HEK293 (cell line): ENCODE data around the gene POLD1.

Source experiments
- CTCF ChIA-PET: fragments of 350-600 bp; formaldehyde crosslinking; extraction: SDS; loops from one replicate; lab custom pipeline; 2021; ENCODE audit warnings: antibody characterized with exemption; lab: Yijun Ruan, JAX
- POLR2A ChIA-PET: fragments of 300-600 bp; formaldehyde crosslinking; extraction: SDS; loops from one replicate; lab custom pipeline; 2020; ENCODE audit warnings: antibody characterized with exemption, inconsistent platforms; lab: Yijun Ruan, JAX
- H3K27ac ChIP-seq: fragments of 200-500 bp; sonication (Bioruptor generic); 2 replicates; pipeline ENCODE4 v1.5.1; 2014; ENCODE audit warnings: low read depth, low read length, control low read depth, inconsistent platforms; ENCODE audit errors: extremely low read depth
- H3K36me3 ChIP-seq, 2 experiments: fragments of 200-500 bp in 1 of 2; sonication (Bioruptor generic) in 1 of 2; 1 replicate in 1 of 2; 2 replicates in 1 of 2; pipeline ENCODE4 v1.5.1; 2014 to 2017; ENCODE audit warnings: inconsistent platforms in 2 of 2, low read length in 2 of 2; ENCODE audit not compliant: control insufficient read depth in 2 of 2, insufficient read depth in 1 of 2
- H3K4me1 ChIP-seq: fragments of 200-500 bp; sonication (Bioruptor generic); 2 replicates; pipeline ENCODE4 v1.5.1; 2014; ENCODE audit warnings: mild to moderate bottlenecking, low read length, inconsistent platforms; ENCODE audit not compliant: control insufficient read depth, insufficient read depth
- H3K4me3 ChIP-seq: 2 replicates; pipeline ENCODE4 v1.5.1; 2011; ENCODE audit warnings: low read depth, mild to moderate bottlenecking, control low read depth, low read length, moderate library complexity
- H3K9me3 ChIP-seq: fragments of 200-500 bp; sonication (Bioruptor generic); 2 replicates; pipeline ENCODE4 v1.5.1; 2014; ENCODE audit warnings: low read depth, low read length, inconsistent platforms; ENCODE audit not compliant: control insufficient read depth, insufficient read depth
- EGR2 ChIP-seq: fragments of 450-650 bp; formaldehyde crosslinking; IDR thresholded peaks from 2 replicates; pipeline ENCODE4 v1.5.1; 2016; ENCODE audit warnings: low read depth, missing biosample characterization, missing genetic modification characterization
- FEZF1 ChIP-seq: fragments of 450-650 bp; formaldehyde crosslinking; IDR thresholded peaks from 2 replicates; pipeline ENCODE4 v1.5.1; 2016; ENCODE audit warnings: missing biosample characterization, missing genetic modification characterization
- GFI1B ChIP-seq: fragments of 450-650 bp; formaldehyde crosslinking; IDR thresholded peaks from 2 replicates; pipeline ENCODE4 v1.5.1; 2016; ENCODE audit warnings: missing biosample characterization, missing genetic modification characterization
- GLIS1 ChIP-seq: fragments of 450-650 bp; formaldehyde crosslinking; IDR thresholded peaks from 2 replicates; pipeline ENCODE4 v1.5.1; 2016; ENCODE audit warnings: missing biosample characterization, missing genetic modification characterization
- GLIS2 ChIP-seq: fragments of 450-650 bp; formaldehyde crosslinking; IDR thresholded peaks from 2 replicates; pipeline ENCODE4 v1.5.1; 2016; ENCODE audit warnings: missing biosample characterization, missing genetic modification characterization
- HOXD13 ChIP-seq: sonication (generic); formaldehyde crosslinking; IDR thresholded peaks from 2 replicates; pipeline ENCODE4 v1.8.0; 2022; ENCODE audit warnings: missing genetic modification reagents, borderline replicate concordance
- KLF1 ChIP-seq: fragments of 450-650 bp; formaldehyde crosslinking; IDR thresholded peaks from 2 replicates; pipeline ENCODE4 v1.5.1; 2016; ENCODE audit warnings: missing biosample characterization, missing genetic modification characterization
- KLF17 ChIP-seq: fragments of 450-650 bp; formaldehyde crosslinking; IDR thresholded peaks from 2 replicates; pipeline ENCODE4 v1.5.1; 2016; ENCODE audit warnings: missing biosample characterization, missing genetic modification characterization
- KLF9 ChIP-seq: fragments of 450-650 bp; formaldehyde crosslinking; IDR thresholded peaks from 2 replicates; pipeline ENCODE4 v1.5.1; 2016; ENCODE audit warnings: missing biosample characterization, missing genetic modification characterization, low read depth
- PBX3 ChIP-seq: sonication (generic); formaldehyde crosslinking; IDR thresholded peaks from 2 replicates; pipeline ENCODE4 v1.8.1; 2022; ENCODE audit warnings: mild to moderate bottlenecking, moderate library complexity, missing genetic modification reagents
- SP2 ChIP-seq: fragments of 450-650 bp; formaldehyde crosslinking; IDR thresholded peaks from 2 replicates; pipeline ENCODE4 v1.5.1; 2016; ENCODE audit warnings: missing biosample characterization, missing genetic modification characterization
- ZBTB11 ChIP-seq: fragments of 450-650 bp; formaldehyde crosslinking; conservative IDR thresholded peaks from 2 replicates; pipeline ENCODE4 v1.5.1; 2016; ENCODE audit warnings: low read depth, missing biosample characterization, missing genetic modification characterization
- ZBTB17 ChIP-seq: fragments of 450-650 bp; formaldehyde crosslinking; IDR thresholded peaks from 2 replicates; pipeline ENCODE4 v1.5.1; 2016; ENCODE audit warnings: missing biosample characterization, missing genetic modification characterization
- ZFHX2 ChIP-seq: fragments of 450-650 bp; formaldehyde crosslinking; conservative IDR thresholded peaks from 2 replicates; pipeline ENCODE4 v1.5.1; 2016; ENCODE audit warnings: missing biosample characterization, missing genetic modification characterization
- ZNF10 ChIP-seq: fragments of 450-650 bp; formaldehyde crosslinking; IDR thresholded peaks from 2 replicates; pipeline ENCODE4 v1.5.1; 2017; ENCODE audit warnings: missing biosample characterization, missing genetic modification characterization
- ZNF2 ChIP-seq: fragments of 450-650 bp; formaldehyde crosslinking; IDR thresholded peaks from 2 replicates; pipeline ENCODE4 v1.5.1; 2016; ENCODE audit warnings: missing biosample characterization, missing genetic modification characterization
- ZNF266 ChIP-seq: fragments of 450-650 bp; formaldehyde crosslinking; IDR thresholded peaks from 2 replicates; pipeline ENCODE4 v1.5.1; 2016; ENCODE audit warnings: missing biosample characterization, missing genetic modification characterization, low read depth
- ZNF324 ChIP-seq: fragments of 450-650 bp; formaldehyde crosslinking; IDR thresholded peaks from 2 replicates; pipeline ENCODE4 v1.5.1; 2016; ENCODE audit warnings: missing biosample characterization, missing genetic modification characterization
- ZNF335 ChIP-seq: fragments of 450-650 bp; formaldehyde crosslinking; conservative IDR thresholded peaks from 2 replicates; pipeline ENCODE4 v1.5.1; 2016; ENCODE audit warnings: missing biosample characterization, missing genetic modification characterization
- ZNF350 ChIP-seq: fragments of 450-650 bp; formaldehyde crosslinking; IDR thresholded peaks from 2 replicates; pipeline ENCODE4 v1.5.0; 2017; ENCODE audit warnings: missing biosample characterization, mild to moderate bottlenecking, missing genetic modification characterization
- ZNF354C ChIP-seq: fragments of 450-650 bp; formaldehyde crosslinking; IDR thresholded peaks from 2 replicates; pipeline ENCODE4 v1.5.1; 2016; ENCODE audit warnings: missing biosample characterization, missing genetic modification characterization, low read depth, borderline replicate concordance
- ZNF362 ChIP-seq: fragments of 450-650 bp; formaldehyde crosslinking; IDR thresholded peaks from 2 replicates; pipeline ENCODE4 v1.5.1; 2016; ENCODE audit warnings: missing biosample characterization, missing genetic modification characterization
- ZNF391 ChIP-seq: fragments of 450-650 bp; formaldehyde crosslinking; IDR thresholded peaks from 2 replicates; pipeline ENCODE4 v1.5.1; 2016; ENCODE audit warnings: low read depth, missing biosample characterization, missing genetic modification characterization, borderline replicate concordance
- ZNF48 ChIP-seq: fragments of 450-650 bp; formaldehyde crosslinking; IDR thresholded peaks from 2 replicates; pipeline ENCODE4 v1.5.1; 2016; ENCODE audit warnings: missing biosample characterization, missing genetic modification characterization
- ZNF501 ChIP-seq: fragments of 450-650 bp; formaldehyde crosslinking; IDR thresholded peaks from 2 replicates; pipeline ENCODE4 v1.5.1; 2016; ENCODE audit warnings: missing biosample characterization, missing genetic modification characterization
- ZNF621 ChIP-seq: fragments of 450-650 bp; formaldehyde crosslinking; IDR thresholded peaks from 2 replicates; pipeline ENCODE4 v1.5.1; 2017; ENCODE audit warnings: missing biosample characterization, missing genetic modification characterization
- ZNF629 ChIP-seq: fragments of 450-650 bp; formaldehyde crosslinking; IDR thresholded peaks from 2 replicates; pipeline ENCODE4 v1.5.1; 2017; ENCODE audit warnings: missing biosample characterization, missing genetic modification characterization
- ZNF785 ChIP-seq: fragments of 450-650 bp; formaldehyde crosslinking; IDR thresholded peaks from 2 replicates; pipeline ENCODE4 v1.5.1; 2016; ENCODE audit warnings: missing biosample characterization, missing genetic modification characterization
- ZSCAN30 ChIP-seq: fragments of 450-650 bp; IDR thresholded peaks from 2 replicates; pipeline ENCODE4 v1.5.1; 2018; ENCODE audit warnings: missing biosample characterization, mild to moderate bottlenecking, missing genetic modification characterization, moderate library complexity
- ZXDB ChIP-seq: fragments of 450-650 bp; formaldehyde crosslinking; IDR thresholded peaks from 2 replicates; pipeline ENCODE4 v1.5.1; 2016; ENCODE audit warnings: missing biosample characterization, missing genetic modification characterization

POLD1 gene

DNA sequence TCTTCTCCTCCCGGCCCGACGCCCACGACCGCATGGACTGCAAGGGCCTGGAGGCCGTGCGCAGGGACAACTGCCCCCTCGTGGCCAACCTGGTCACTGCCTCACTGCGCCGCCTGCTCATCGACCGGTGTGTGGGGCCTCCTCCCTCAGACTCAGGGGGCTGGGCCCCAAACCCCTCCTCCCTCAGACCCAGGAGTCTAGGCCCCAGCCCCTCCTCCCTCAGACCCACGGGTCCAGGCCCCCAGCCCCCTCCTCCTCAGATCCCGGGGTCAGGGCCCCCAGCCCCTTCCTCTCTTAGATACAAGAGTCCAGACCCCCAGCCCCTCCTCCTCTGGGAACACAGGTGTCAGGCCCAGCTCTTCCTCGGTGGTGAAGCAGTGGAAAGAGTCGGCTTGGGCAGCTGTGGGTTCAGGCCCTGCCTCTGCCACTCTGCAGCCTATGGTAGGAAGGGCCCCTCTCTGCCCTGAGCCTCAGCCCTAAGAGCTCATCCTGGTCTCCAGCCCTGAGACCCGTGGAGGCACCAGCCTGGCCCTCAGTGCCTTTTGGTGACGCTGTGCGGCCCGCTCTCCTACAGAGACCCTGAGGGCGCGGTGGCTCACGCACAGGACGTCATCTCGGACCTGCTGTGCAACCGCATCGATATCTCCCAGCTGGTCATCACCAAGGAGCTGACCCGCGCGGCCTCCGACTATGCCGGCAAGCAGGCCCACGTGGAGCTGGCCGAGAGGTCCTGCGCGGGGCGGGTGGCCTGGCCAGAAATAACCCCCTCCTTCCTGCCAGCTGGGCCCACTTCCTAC, 30.9 kb downstream of the POLD1 start (continued):
- TF ChIP-seq PBX3 (CRISPR knock-in tag) = 0 out of 2 replicates have a peak, but pooled peaks have one; percentile 37
- TF ChIP-seq ZNF266 = no peak
- peak; percentile 89 for TF ChIP-seq ZXDB
- peak; percentile 51; the same call in 1 of the 2 replicates for TF ChIP-seq ZSCAN30 (tag by site-specific recombination)
- TF ChIP-seq ZNF350 (tag by site-specific recombination) = no peak
- TF ChIP-seq ZNF324 (tag by site-specific recombination) = 0 out of 2 replicates have a peak, but pooled peaks have one; percentile 35
- TF ChIP-seq KLF17 (tag by site-specific recombination) = no peak
- TF ChIP-seq ZNF335 (tag by site-specific recombination) = no peak
- TF ChIP-seq ZNF629 (tag by site-specific recombination) = peak; percentile 33; the same call in 1 of the 2 replicates
- 0 out of 2 replicates have a peak, but pooled peaks have one; percentile 38 for TF ChIP-seq ZNF785 (tag by site-specific recombination)
- no peak for TF ChIP-seq ZNF10 (tag by site-specific recombination)
- no peak for TF ChIP-seq HOXD13 (CRISPR knock-in tag)
- TF ChIP-seq ZNF501 (tag by site-specific recombination) = 0 out of 2 replicates have a peak, but pooled peaks have one; percentile 21
- TF ChIP-seq ZNF621 (tag by site-specific recombination) = no peak
- peak; percentile 28; the same call in 1 of the 2 replicates for TF ChIP-seq ZNF391 (tag by site-specific recombination)
- TF ChIP-seq ZNF362 = no peak
- 0 out of 2 replicates have a peak, but pooled peaks have one; percentile 39 for TF ChIP-seq ZBTB17 (tag by site-specific recombination)
- no peak for TF ChIP-seq ZNF354C (tag by site-specific recombination)
- TF ChIP-seq ZNF48 = no peak
- TF ChIP-seq ZNF2 (tag by site-specific recombination) = 0 out of 2 replicates have a peak, but pooled peaks have one; percentile 70

GRCh38 chr19:50415661-50416033, 31.5 kb downstream of the POLD1 start:
- no peak overlapping the region for H3K4me3 ChIP-seq
- POLR2A ChIA-PET = interaction anchor here (1.1 kb wide), 1 partner anchor 31 kb away, joined by 4 read pairs; the partner anchor contains the start of gene POLD1

More at GRCh38 chr19:50415661-50416033, 31.5 kb downstream of the POLD1 start:
- CTCF ChIA-PET = interaction anchor here (0.6 to 1.8 kb wide), 13 partner anchors 9 to 71 kb away, joined by 3 to 20 read pairs (median 4); partner anchors contain the start of genes NR1H2 and POLD1
- Histone ChIP-seq H3K9me3 (no peaks in the 10 kb centered on the region), H3K27ac (no peak overlapping the region), H3K4me1 (no peaks in the 10 kb centered on the region), H3K36me3 (peaks cover 17 to 43% of the 10 kb centered on the region in 2 experiments; a peak in 2 of 3 replicates)
- 0 out of 2 replicates have a peak, but pooled peaks have one; percentile 9 for TF ChIP-seq SP2 (tag by site-specific recombination)
- 0 out of 2 replicates have a peak, but pooled peaks have one; percentile 15 for TF ChIP-seq EGR2 (tag by site-specific recombination)
- TF ChIP-seq GLIS2 = peak; percentile 41; the same call in 1 of the 2 replicates
- TF ChIP-seq ZBTB11 (tag by site-specific recombination) = no peak
- peak; percentile 33; the same call in 1 of the 2 replicates for TF ChIP-seq GLIS1
- TF ChIP-seq FEZF1 = no peak
- peak; percentile 33; the same call in 1 of the 2 replicates for TF ChIP-seq ZFHX2 (tag by site-specific recombination)
- TF ChIP-seq KLF1 (tag by site-specific recombination) = peak; percentile 91
- TF ChIP-seq KLF9 = 0 out of 2 replicates have a peak, but pooled peaks have one; percentile 13
- TF ChIP-seq GFI1B = no peak
